ENCODE data around the gene PRSS57. TPM values are rescaled to one million over a fixed set of nuclear protein-coding genes. Genes with fewer than 3 reads are reported as not detected.

Gene PRSS57
- total RNA-seq, 4 donors from 2014 or later = not detected

- Histone ChIP-seq H3K27ac (no peak overlapping the region), H3K36me3 (peaks cover 37 to 48% of the 10 kb centered on the region in 2 donors), H3K27me3 (no peaks in the 10 kb centered on the region), H3K4me1 (no peaks in the 10 kb centered on the region), H3K9me3 (no peaks in the 10 kb centered on the region), H3K4me3 (replicated peaks in 1 of 3) (no peak overlapping the region)
- DNase-seq = no peak
- intact Hi-C loops (cut with DNase I) = no loop called here
- TF ChIP-seq, protein P1, sequence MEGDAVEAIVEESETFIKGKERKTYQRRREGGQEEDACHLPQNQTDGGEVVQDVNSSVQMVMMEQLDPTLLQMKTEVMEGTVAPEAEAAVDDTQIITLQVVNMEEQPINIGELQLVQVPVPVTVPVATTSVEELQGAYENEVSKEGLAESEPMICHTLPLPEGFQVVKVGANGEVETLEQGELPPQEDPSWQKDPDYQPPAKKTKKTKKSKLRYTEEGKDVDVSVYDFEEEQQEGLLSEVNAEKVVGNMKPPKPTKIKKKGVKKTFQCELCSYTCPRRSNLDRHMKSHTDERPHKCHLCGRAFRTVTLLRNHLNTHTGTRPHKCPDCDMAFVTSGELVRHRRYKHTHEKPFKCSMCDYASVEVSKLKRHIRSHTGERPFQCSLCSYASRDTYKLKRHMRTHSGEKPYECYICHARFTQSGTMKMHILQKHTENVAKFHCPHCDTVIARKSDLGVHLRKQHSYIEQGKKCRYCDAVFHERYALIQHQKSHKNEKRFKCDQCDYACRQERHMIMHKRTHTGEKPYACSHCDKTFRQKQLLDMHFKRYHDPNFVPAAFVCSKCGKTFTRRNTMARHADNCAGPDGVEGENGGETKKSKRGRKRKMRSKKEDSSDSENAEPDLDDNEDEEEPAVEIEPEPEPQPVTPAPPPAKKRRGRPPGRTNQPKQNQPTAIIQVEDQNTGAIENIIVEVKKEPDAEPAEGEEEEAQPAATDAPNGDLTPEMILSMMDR (IDR thresholded peaks at IDR 0.05) = no peak
- TF ChIP-seq POLR2A (IDR thresholded peaks at IDR 0.05) = no peak
- 92 to 93% methylated on average over 21 to 30 of the region's 53 CpGs for WGBS, 2 donors
Measured at GRCh38 chr19:648904-649801, 46.1 kb downstream of the PRSS57 start.

- Histone ChIP-seq H3K36me3 (peaks cover 37 to 48% of the 10 kb centered on the region in 2 donors), H3K9me3 (no peaks in the 10 kb centered on the region), H3K4me1 (no peaks in the 10 kb centered on the region), H3K27me3 (no peaks in the 10 kb centered on the region), H3K4me3 (replicated peaks in 1 of 3) (no peak overlapping the region), H3K27ac (no peak overlapping the region)
- DNase-seq = no peak
- TF ChIP-seq POLR2A (IDR thresholded peaks at IDR 0.05) = no peak
- TF ChIP-seq, protein P1 (IDR thresholded peaks at IDR 0.05) = no peak
- intact Hi-C loops (cut with DNase I) = no loop called here
- whole genome bisulfite sequencing, 2 donors = 95 to 100% methylated on average over 1 to 28 of the region's 29 CpGs
Measured at GRCh38 chr19:648305-648704, 46.9 kb downstream of the PRSS57 start.

DNA sequence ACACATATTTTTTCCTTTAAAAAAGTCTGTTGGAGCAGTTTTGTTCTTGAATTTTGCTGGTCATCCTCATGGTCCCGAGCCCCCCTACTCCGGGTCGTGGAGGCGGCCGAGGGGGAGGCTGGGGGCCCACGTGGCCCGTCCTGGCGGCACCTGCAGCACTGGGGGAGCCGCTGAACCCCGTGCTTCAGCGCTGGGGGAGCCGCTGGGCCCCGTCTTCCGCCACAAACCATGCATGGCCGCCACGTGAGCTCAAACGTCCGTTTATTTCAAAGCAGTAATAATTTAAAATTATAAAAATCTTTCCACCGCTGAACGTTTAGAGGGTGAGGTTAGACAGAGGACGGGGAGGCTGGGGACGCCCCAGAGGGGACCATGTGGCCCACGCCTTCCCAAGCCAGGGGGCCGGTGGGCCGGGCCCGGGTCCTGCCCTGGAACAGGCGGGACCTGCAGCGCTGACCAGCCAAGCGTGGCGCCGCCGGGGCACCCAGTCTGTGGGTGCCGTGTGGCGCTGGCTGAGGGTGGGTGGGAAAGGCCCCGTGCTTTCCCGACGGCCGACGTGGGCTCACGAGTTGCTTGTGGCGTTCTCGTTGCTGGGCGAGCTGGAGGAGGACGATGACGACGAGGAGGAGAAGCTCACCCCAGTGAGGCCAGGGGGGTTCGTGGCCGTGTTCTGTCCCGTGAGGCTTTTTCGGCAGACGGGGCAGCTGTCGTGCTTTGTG is 47.5 kb downstream of the PRSS57 start:
- Histone ChIP-seq H3K27me3 (no peaks in the 10 kb centered on the region), H3K9me3 (no peaks in the 10 kb centered on the region), H3K4me3 (replicated peaks in 1 of 3) (no peak overlapping the region), H3K4me1 (no peaks in the 10 kb centered on the region), H3K36me3 (peaks cover 37 to 48% of the 10 kb centered on the region in 2 donors), H3K27ac (no peak overlapping the region)
- 93 to 95% methylated on average over 42 to 51 of the region's 52 CpGs for WGBS, 2 donors
- intact Hi-C loops (cut with DNase I) = no loop called here
- TF ChIP-seq, protein P1 (IDR thresholded peaks at IDR 0.05) = no peak
- no peak for TF ChIP-seq POLR2A (IDR thresholded peaks at IDR 0.05)
- DNase-seq = no peak

- TF ChIP-seq, protein P1 (IDR thresholded peaks at IDR 0.05) = no peak
- TF ChIP-seq POLR2A (IDR thresholded peaks at IDR 0.05) = no peak
- Histone ChIP-seq H3K27me3 (no peaks in the 10 kb centered on the region), H3K4me3 (replicated peaks in 1 of 3) (no peak overlapping the region), H3K36me3 (peaks cover 37 to 48% of the 10 kb centered on the region in 2 donors), H3K9me3 (no peaks in the 10 kb centered on the region), H3K4me1 (no peaks in the 10 kb centered on the region), H3K27ac (no peak overlapping the region)
- no peak for DNase-seq
- intact Hi-C loops (cut with DNase I) = no loop called here
- 92 to 96% methylated on average over 33 to 48 of the region's 48 CpGs for WGBS, 2 donors
Measured at GRCh38 chr19:646779-647565, 48.3 kb downstream of the PRSS57 start.
